ENCODE data around the gene ZNF827.

ZNF827 gene

DNA sequence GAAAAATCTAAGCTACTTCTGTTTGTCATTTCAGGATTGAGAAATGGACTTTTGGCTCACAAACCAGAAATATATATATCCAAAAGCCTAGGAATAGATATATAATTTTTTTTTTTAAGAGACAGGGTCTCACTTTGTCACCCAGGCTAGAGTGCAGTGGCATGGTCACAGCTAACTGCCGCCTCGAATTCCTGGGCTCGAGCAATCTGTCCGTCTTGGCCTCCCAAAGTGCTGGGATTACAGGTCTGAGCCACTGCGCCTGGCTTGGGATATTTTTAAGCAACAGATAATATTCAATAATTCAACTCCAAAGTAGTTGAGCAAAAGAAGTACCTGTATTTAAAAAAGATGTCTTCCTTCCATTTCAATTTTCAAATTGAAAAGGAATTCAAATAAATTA, 146.2 kb downstream of the ZNF827 start:
- no peak overlapping the region for H3K27ac ChIP-seq
- TF ChIP-seq, protein P1, sequence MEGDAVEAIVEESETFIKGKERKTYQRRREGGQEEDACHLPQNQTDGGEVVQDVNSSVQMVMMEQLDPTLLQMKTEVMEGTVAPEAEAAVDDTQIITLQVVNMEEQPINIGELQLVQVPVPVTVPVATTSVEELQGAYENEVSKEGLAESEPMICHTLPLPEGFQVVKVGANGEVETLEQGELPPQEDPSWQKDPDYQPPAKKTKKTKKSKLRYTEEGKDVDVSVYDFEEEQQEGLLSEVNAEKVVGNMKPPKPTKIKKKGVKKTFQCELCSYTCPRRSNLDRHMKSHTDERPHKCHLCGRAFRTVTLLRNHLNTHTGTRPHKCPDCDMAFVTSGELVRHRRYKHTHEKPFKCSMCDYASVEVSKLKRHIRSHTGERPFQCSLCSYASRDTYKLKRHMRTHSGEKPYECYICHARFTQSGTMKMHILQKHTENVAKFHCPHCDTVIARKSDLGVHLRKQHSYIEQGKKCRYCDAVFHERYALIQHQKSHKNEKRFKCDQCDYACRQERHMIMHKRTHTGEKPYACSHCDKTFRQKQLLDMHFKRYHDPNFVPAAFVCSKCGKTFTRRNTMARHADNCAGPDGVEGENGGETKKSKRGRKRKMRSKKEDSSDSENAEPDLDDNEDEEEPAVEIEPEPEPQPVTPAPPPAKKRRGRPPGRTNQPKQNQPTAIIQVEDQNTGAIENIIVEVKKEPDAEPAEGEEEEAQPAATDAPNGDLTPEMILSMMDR (conservative IDR thresholded peaks at IDR 0.05), result no peak

DNA sequence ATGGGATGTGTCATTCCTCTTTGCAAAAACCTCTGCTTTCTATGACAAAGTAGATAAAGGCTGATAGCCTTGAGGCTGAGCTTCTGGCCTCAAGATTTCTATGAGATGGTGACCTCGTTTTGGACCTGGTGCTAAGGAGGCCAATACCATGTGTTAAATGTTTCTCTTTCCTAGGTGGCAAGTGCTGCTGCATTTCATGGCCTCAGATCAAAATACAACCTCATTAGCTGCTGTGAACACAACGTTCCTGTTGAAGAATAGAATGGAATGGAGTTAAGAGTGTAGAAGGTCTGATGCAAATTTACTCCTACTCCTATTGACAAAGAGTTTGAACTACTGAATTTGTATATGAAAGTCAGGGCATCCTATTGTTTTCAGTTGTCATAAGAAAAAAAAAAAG, 146.6 kb downstream of the ZNF827 start:
- TF ChIP-seq, protein P1 (conservative IDR thresholded peaks at IDR 0.05), result no peak

GRCh38 chr4:145788755-145789154, 149.9 kb downstream of the ZNF827 start:
- TF ChIP-seq, protein P1 (conservative IDR thresholded peaks at IDR 0.05), result no peak
- H3K27ac ChIP-seq, result no peak overlapping the region

More for the DNA sequence above, 146.6 kb downstream of the ZNF827 start:
- no peak overlapping the region for H3K27ac ChIP-seq

DNA sequence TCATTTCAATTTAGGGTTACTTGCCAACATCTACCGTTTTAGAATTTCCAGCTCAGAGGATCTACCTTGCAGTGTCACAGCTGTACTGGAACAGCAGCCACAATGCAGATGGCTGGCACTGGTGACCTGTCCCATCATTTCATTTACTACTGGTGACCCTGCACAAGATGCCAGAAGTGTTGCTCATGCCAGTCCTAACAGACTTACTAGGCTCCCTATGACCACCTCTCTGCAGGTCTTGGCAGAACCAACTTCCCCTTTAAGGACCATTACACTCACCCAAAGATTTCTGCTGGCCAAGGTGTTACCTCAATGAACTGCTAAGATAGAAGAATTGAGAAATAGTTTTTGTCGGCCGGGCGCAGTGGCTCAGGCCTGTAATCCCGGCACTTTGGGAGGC, 151.8 kb downstream of the ZNF827 start:
- H3K27ac ChIP-seq, result peak overlapping the region; percentile 52; the same call in 1 of the 2 replicates
- TF ChIP-seq, protein P1 (conservative IDR thresholded peaks at IDR 0.05), result no peak

DNA sequence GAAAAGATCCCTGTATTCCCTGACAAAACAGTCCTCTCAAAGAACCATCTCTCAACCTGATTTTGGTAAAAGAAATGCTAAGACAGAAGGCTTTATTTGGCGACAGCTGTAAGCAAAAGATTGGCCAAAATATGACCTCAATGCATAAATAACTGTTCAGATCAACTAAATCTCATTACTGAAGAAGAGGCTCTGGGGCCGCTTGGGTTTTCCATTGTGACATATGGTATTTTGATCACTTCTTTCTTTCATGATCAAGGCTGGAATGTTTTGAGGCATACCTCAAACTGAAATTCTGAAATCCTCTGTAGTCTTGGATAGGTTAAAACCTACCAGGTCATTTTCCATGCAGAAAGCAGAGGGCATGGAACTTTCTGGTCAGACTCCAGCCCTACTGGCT, 152.4 kb downstream of the ZNF827 start:
- TF ChIP-seq, protein P1 (conservative IDR thresholded peaks at IDR 0.05), result no peak
- H3K27ac ChIP-seq, result peak overlapping the region; percentile 52

GRCh38 chr4:145785391-145786008, 153.1 kb downstream of the ZNF827 start:
- H3K27ac ChIP-seq, result peak overlapping the region; percentile 52
- TF ChIP-seq, protein P1 (conservative IDR thresholded peaks at IDR 0.05), result no peak

DNA sequence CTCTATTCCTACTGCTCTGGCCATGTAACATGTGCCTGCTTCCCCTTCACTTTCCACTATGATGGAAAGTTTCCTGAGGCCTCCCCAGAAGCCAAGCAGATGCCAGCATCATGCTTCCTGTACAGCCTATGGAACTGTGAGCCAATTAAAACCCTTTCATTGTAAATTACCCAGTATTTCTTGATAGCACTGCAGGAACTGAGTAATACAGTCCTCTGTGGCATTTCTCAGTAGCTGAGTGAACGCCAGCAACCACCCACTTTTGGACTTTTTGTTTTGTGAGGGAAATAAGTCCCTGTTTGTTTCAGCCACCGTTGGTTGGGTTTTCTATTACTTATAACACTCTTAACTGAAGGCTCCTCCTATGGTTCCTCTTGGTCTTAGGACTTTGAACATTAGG, 154.6 kb downstream of the ZNF827 start:
- no peak overlapping the region for H3K27ac ChIP-seq
- TF ChIP-seq, protein P1 (conservative IDR thresholded peaks at IDR 0.05), result no peak

Measured in VCaP (cell line).